OCI-LY7 (cell line): ENCODE results near the gene CDT1. TPM values are rescaled to one million over a fixed set of nuclear protein-coding genes. Genes with fewer than 3 reads are reported as not detected.

Source experiments
- BruUV-seq: library from RNA; stranded (reverse); fragments of 400-500 nt; replicated peaks from 2 replicates; lab custom pipeline; 2021; lab: Mats Ljungman, UMichigan
- CTCF ChIA-PET: fragments of 300-600 bp; sonication (Branson Sonifier 250); formaldehyde crosslinking; loops from one replicate; lab custom pipeline; 2022; ENCODE audit warnings: antibody characterized with exemption; ENCODE audit not compliant: unreplicated experiment; lab: Charles Lee
- POLR2A ChIA-PET: fragments of 300-600 bp; sonication (Branson Sonifier 250); formaldehyde crosslinking; loops from one replicate; lab custom pipeline; 2022; ENCODE audit warnings: antibody characterized with exemption; lab: Charles Lee
- DNase-seq: peaks from one replicate; pipeline ENCODE4 v3.0.0-alpha.2; 2015; ENCODE audit warnings: low spot score
- H2AFZ ChIP-seq: fragments of 200-600 bp; sonication (generic), shearing (Covaris generic); 2 replicates; pipeline ENCODE4 v1.6.1; 2014; ENCODE audit warnings: mild to moderate bottlenecking, antibody characterized with exemption, low read length, moderate library complexity
- H3K27ac ChIP-seq: fragments of 200-600 bp; sonication (generic); 2 replicates; pipeline ENCODE4 v1.5.1; 2014; ENCODE audit warnings: mixed run types, low read depth, mild to moderate bottlenecking, moderate library complexity, low read length, inconsistent platforms; ENCODE audit not compliant: poor library complexity, severe bottlenecking
- H3K36me3 ChIP-seq: fragments of 200-600 bp; sonication (generic); 2 replicates; pipeline ENCODE4 v1.6.1; 2014; ENCODE audit warnings: mild to moderate bottlenecking, antibody characterized with exemption, low read length, moderate library complexity, mixed read lengths; ENCODE audit not compliant: insufficient read depth
- H3K4me1 ChIP-seq: fragments of 200-600 bp; sonication (generic); 2 replicates; pipeline ENCODE4 v1.5.1; 2014; ENCODE audit warnings: mild to moderate bottlenecking, low read length; ENCODE audit not compliant: insufficient read depth, poor library complexity, severe bottlenecking
- H3K4me2 ChIP-seq: fragments of 200-600 bp; sonication (generic); 2 replicates; pipeline ENCODE4 v1.6.1; 2014; ENCODE audit warnings: mild to moderate bottlenecking, low read length
- H3K4me3 ChIP-seq: fragments of 200-600 bp; sonication (generic); 2 replicates; pipeline ENCODE4 v1.5.1; 2014; ENCODE audit warnings: mild to moderate bottlenecking, low read depth, low read length; ENCODE audit not compliant: poor library complexity, severe bottlenecking
- H3K79me2 ChIP-seq: fragments of 200-600 bp; sonication (generic); 2 replicates; pipeline ENCODE4 v1.6.1; 2016; ENCODE audit warnings: low read depth, mild to moderate bottlenecking, low read length, moderate library complexity, mixed read lengths; ENCODE audit not compliant: insufficient read depth
- H3K9me2 ChIP-seq: fragments of 200-600 bp; sonication (generic); 2 replicates; pipeline ENCODE4 v1.6.1; 2016; ENCODE audit warnings: mild to moderate bottlenecking, low read length, mixed read lengths; ENCODE audit not compliant: insufficient read depth
- H3K9me3 ChIP-seq: fragments of 200-600 bp; sonication (generic); 2 replicates; pipeline ENCODE4 v1.6.1; 2014; ENCODE audit warnings: mild to moderate bottlenecking, mixed run types, low read length, mixed read lengths
- H4K20me1 ChIP-seq: fragments of 200-600 bp; sonication (generic); 2 replicates; pipeline ENCODE4 v1.6.1; 2014; ENCODE audit warnings: mild to moderate bottlenecking, antibody characterized with exemption, low read length, moderate library complexity, mixed read lengths; ENCODE audit not compliant: insufficient read depth
- EZH2phosphoT487 ChIP-seq: fragments of 200-600 bp; sonication (generic); IDR thresholded peaks from 2 replicates; pipeline ENCODE4 v1.6.1; 2018; ENCODE audit warnings: low read depth, borderline replicate concordance, mild to moderate bottlenecking, mixed run types, antibody characterized with exemption, low read length, moderate library complexity, mixed read lengths
- intact Hi-C: fragments of 100-400 bp; cut with micrococcal nuclease; formaldehyde crosslinking; loops from one replicate; pipeline ENCODE4 v1.10.0; 2022; ENCODE audit not compliant: unreplicated experiment
- total RNA-seq, 2 experiments: library from RNA; depleted of rRNA in 1 of 2; stranded (reverse); fragments of >200 nt in 1 of 2; shearing (Covaris generic) in 1 of 2; gene quantifications; 2 replicates each; pipeline ENCODE4 v1.2.3, GENCODE V29; 2014 to 2022
- TF ChIP-seq, protein P1 (sequence below): fragments of 200-600 bp; sonication (generic); conservative IDR thresholded peaks from 2 replicates; pipeline ENCODE4 v1.5.1; 2014; ENCODE audit warnings: mild to moderate bottlenecking, antibody characterized with exemption, low read length, moderate library complexity, mixed read lengths

Gene CDT1
- total RNA-seq, 2 experiments from 2014 or later = 82.7 to 108 TPM

- Histone ChIP-seq H3K79me2 (peaks cover 47% of the 10 kb centered on the region; the same call in 1 of the 2 replicates), H3K9me2 (no peaks in the 10 kb centered on the region), H3K4me2 (peak overlapping the region; percentile 86), H3K4me1 (peaks cover 45% of the 10 kb centered on the region), H4K20me1 (no peaks in the 10 kb centered on the region), H3K4me3 (peak overlapping the region; percentile 83), H2AFZ (no peak overlapping the region), H3K36me3 (no peaks in the 10 kb centered on the region), H3K9me3 (no peaks in the 10 kb centered on the region), H3K27ac (peak overlapping the region; percentile 57)
- CTCF ChIA-PET = interaction anchor here (0.7 kb wide), 1 partner anchor 10 kb away, joined by 5 read pairs; no protein-coding TSS in a partner anchor
- intact Hi-C loops = loop anchor here (1.0 to 5.0 kb wide), 3 partner anchors 38 to 121 kb away; partner anchors contain the start of genes CTU2, MVD and RNF166
- BruUV-seq = TSS peak; percentile 47
- peak; percentile 51 for DNase-seq
- no peak for TF ChIP-seq EZH2phosphoT487
- TF ChIP-seq, protein P1, sequence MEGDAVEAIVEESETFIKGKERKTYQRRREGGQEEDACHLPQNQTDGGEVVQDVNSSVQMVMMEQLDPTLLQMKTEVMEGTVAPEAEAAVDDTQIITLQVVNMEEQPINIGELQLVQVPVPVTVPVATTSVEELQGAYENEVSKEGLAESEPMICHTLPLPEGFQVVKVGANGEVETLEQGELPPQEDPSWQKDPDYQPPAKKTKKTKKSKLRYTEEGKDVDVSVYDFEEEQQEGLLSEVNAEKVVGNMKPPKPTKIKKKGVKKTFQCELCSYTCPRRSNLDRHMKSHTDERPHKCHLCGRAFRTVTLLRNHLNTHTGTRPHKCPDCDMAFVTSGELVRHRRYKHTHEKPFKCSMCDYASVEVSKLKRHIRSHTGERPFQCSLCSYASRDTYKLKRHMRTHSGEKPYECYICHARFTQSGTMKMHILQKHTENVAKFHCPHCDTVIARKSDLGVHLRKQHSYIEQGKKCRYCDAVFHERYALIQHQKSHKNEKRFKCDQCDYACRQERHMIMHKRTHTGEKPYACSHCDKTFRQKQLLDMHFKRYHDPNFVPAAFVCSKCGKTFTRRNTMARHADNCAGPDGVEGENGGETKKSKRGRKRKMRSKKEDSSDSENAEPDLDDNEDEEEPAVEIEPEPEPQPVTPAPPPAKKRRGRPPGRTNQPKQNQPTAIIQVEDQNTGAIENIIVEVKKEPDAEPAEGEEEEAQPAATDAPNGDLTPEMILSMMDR = no peak
- POLR2A ChIA-PET = interaction anchor here (1.9 kb wide), 1 partner anchor 10 kb away, joined by 9 read pairs; no protein-coding TSS in a partner anchor
Observed at GRCh38 chr16:88783391-88784073, 20.1 kb upstream of the CDT1 start.

DNA sequence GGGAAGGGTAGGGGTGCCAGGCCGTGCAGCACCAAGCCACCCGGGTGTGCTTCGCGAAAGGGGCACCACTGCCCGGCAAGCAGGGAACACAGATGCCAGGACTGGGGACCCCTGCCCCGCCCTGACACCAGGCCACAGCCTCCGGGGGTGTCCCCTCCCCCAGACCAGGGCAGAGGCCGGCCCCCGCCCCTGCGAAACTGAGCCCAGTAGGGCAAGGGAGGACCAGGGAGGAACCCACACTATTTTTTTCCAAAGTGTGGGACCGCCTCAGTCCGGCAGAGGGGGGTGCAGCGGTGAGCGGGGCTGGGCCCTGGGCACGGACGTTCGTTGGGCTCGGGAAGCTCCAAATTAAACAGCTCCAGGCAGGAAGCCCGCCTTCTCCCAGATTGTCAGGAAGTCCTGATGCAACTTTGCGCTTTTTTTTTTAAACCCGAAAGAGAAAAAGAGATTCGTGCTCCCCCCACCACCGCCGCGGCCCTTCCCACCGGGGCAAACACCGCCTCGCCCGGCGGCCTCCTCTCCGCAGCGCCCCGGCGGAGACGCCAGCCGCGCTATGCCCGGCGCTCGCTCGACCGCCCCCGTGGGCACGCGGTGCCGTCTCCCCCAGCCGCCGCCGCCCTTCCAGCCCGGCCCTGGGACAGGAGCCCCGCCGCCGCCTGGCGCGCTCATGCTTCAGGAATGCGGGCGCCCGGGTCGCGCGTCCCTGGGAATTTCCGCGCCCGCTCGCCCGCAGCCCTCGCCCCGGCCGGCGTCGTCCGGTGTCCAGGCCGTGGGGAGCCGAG, 19.3 kb upstream of the CDT1 start:
- H3K4me2 ChIP-seq = peak overlapping the region; percentile 86
- no peaks in the 10 kb centered on the region for H3K9me3 ChIP-seq
- BruUV-seq = no TSS peak
- peak; percentile 62 for DNase-seq
- intact Hi-C loops = loop anchor here (5.0 kb wide), 1 partner anchor 122 kb away; the partner anchor contains the start of gene MVD
- TF ChIP-seq, protein P1 = peak; percentile 63
- no peak for TF ChIP-seq EZH2phosphoT487
- no peaks in the 10 kb centered on the region for H3K36me3 ChIP-seq
- no peaks in the 10 kb centered on the region for H4K20me1 ChIP-seq
- ChIA-PET CTCF (interaction anchor here (0.7 kb wide), 1 partner anchor 41 kb away, joined by 3 read pairs; no protein-coding TSS in a partner anchor), POLR2A (interaction anchor here (0.6 to 1.9 kb wide), 4 partner anchors 9 to 16 kb away, joined by 3 to 9 read pairs (median 4); no protein-coding TSS in a partner anchor)
- peaks cover 45% of the 10 kb centered on the region for H3K4me1 ChIP-seq
- H3K79me2 ChIP-seq = peaks cover 47% of the 10 kb centered on the region; the same call in 1 of the 2 replicates
- H2AFZ ChIP-seq = no peak overlapping the region
- peak overlapping the region; percentile 57 for H3K27ac ChIP-seq
- H3K4me3 ChIP-seq = peak overlapping the region; percentile 83
- no peaks in the 10 kb centered on the region for H3K9me2 ChIP-seq
